Measurements from ENCODE around the gene IL20. TPM values are rescaled to one million over a fixed set of nuclear protein-coding genes. Genes with fewer than 3 reads are reported as not detected.
"Not testable (repeated sequence)": the region's sequence is repeated elsewhere in the genome, so short reads cannot be mapped to it uniquely, and the experiment has no call there.

Gene IL20
- total and polyA plus RNA-seq, 4 donors, result not detected

GRCh38 chr1:206850401-206850800 lies 15.0 kb upstream of the IL20 start:
- Histone ChIP-seq H3K4me1 (ENCODE audit: control insufficient read depth in 1 of 2, insufficient read depth in 2 of 2, low read length in 2 of 2) (no peaks in the 10 kb centered on the region), H3K36me3 (ENCODE audit: control insufficient read depth in 1 of 2, insufficient read depth in 2 of 2, low read length in 1 of 2) (no peaks in the 10 kb centered on the region), H3K27me3 (ENCODE audit: control insufficient read depth in 1 of 2, insufficient read depth in 2 of 2, low read length in 1 of 2) (no peaks in the 10 kb centered on the region), H3K9me3 (ENCODE audit: control insufficient read depth, low read length) (no peaks in the 10 kb centered on the region), H3K27ac (ENCODE audit: low read depth in 1 of 2, low read length in 2 of 2) (no peak overlapping the region), H3K4me3 (ENCODE audit: low read length in 2 of 2) (no peak overlapping the region)
- ATAC-seq (ENCODE audit: low FRiP score), result no peak
- intact Hi-C loops (cut with DNase I), result no loop called here
- WGBS, 2 donors, result 81 to 86% methylated on average over 2 of the region's 2 CpGs
- DNase-seq, result no peak

- Histone ChIP-seq H3K4me3 (ENCODE audit: low read length in 2 of 2) (no peak overlapping the region), H3K36me3 (ENCODE audit: control insufficient read depth in 1 of 2, insufficient read depth in 2 of 2, low read length in 1 of 2) (no peaks in the 10 kb centered on the region), H3K27me3 (ENCODE audit: control insufficient read depth in 1 of 2, insufficient read depth in 2 of 2, low read length in 1 of 2) (no peaks in the 10 kb centered on the region), H3K9me3 (ENCODE audit: control insufficient read depth, low read length) (no peaks in the 10 kb centered on the region), H3K27ac (ENCODE audit: low read depth in 1 of 2, low read length in 2 of 2) (no peak overlapping the region), H3K4me1 (ENCODE audit: control insufficient read depth in 1 of 2, insufficient read depth in 2 of 2, low read length in 2 of 2) (no peaks in the 10 kb centered on the region)
- no peak for ATAC-seq (ENCODE audit: low FRiP score)
- intact Hi-C loops (cut with DNase I), result no loop called here
- no peak for DNase-seq
- WGBS, 2 donors, result 70 to 73% methylated on average over 5 of the region's 5 CpGs
Observed at GRCh38 chr1:206851341-206852010, 13.9 kb upstream of the IL20 start.

- WGBS, 2 donors, result 94 to 96% methylated on average over 2 of the region's 2 CpGs
- intact Hi-C loops (cut with DNase I); H3K9me3 ChIP-seq (ENCODE audit: control insufficient read depth, low read length); H3K4me3 ChIP-seq (ENCODE audit: low read length in 2 of 2); DNase-seq; ATAC-seq (ENCODE audit: low FRiP score); H3K27ac ChIP-seq (ENCODE audit: low read depth in 1 of 2, low read length in 2 of 2); H3K36me3 ChIP-seq (ENCODE audit: control insufficient read depth in 1 of 2, insufficient read depth in 2 of 2, low read length in 1 of 2); H3K4me1 ChIP-seq (ENCODE audit: control insufficient read depth in 1 of 2, insufficient read depth in 2 of 2, low read length in 2 of 2); H3K27me3 ChIP-seq (ENCODE audit: control insufficient read depth in 1 of 2, insufficient read depth in 2 of 2, low read length in 1 of 2): not testable (repeated sequence)
Observed at GRCh38 chr1:206852662-206853061, 12.8 kb upstream of the IL20 start.

- H3K36me3 ChIP-seq (ENCODE audit: control insufficient read depth in 1 of 2, insufficient read depth in 2 of 2, low read length in 1 of 2); H3K4me1 ChIP-seq (ENCODE audit: control insufficient read depth in 1 of 2, insufficient read depth in 2 of 2, low read length in 2 of 2); ATAC-seq (ENCODE audit: low FRiP score); H3K27me3 ChIP-seq (ENCODE audit: control insufficient read depth in 1 of 2, insufficient read depth in 2 of 2, low read length in 1 of 2); H3K4me3 ChIP-seq (ENCODE audit: low read length in 2 of 2); H3K9me3 ChIP-seq (ENCODE audit: control insufficient read depth, low read length); H3K27ac ChIP-seq (ENCODE audit: low read depth in 1 of 2, low read length in 2 of 2); intact Hi-C loops (cut with DNase I); DNase-seq: not testable (repeated sequence)
Observed at GRCh38 chr1:206853696-206854095, 11.7 kb upstream of the IL20 start.

- ATAC-seq (ENCODE audit: low FRiP score), result no peak
- Histone ChIP-seq H3K36me3 (ENCODE audit: control insufficient read depth in 1 of 2, insufficient read depth in 2 of 2, low read length in 1 of 2) (no peaks in the 10 kb centered on the region), H3K9me3 (ENCODE audit: control insufficient read depth, low read length) (no peaks in the 10 kb centered on the region), H3K4me1 (ENCODE audit: control insufficient read depth in 1 of 2, insufficient read depth in 2 of 2, low read length in 2 of 2) (no peaks in the 10 kb centered on the region), H3K27me3 (ENCODE audit: control insufficient read depth in 1 of 2, insufficient read depth in 2 of 2, low read length in 1 of 2) (no peaks in the 10 kb centered on the region), H3K27ac (ENCODE audit: low read depth in 1 of 2, low read length in 2 of 2) (no peak overlapping the region), H3K4me3 (ENCODE audit: low read length in 2 of 2) (no peak overlapping the region)
- intact Hi-C loops (cut with DNase I), result no loop called here
- 69 to 71% methylated on average over 3 of the region's 3 CpGs for WGBS, 2 donors
- no peak for DNase-seq
Observed at GRCh38 chr1:206854401-206855129, 10.9 kb upstream of the IL20 start.

GRCh38 chr1:206855859-206856258 lies 9.6 kb upstream of the IL20 start:
- ATAC-seq (ENCODE audit: low FRiP score) (no peak), DNase-seq (no peak)
- intact Hi-C loops (cut with DNase I), result no loop called here
- Histone ChIP-seq H3K36me3 (ENCODE audit: control insufficient read depth in 1 of 2, insufficient read depth in 2 of 2, low read length in 1 of 2) (no peaks in the 10 kb centered on the region), H3K4me1 (ENCODE audit: control insufficient read depth in 1 of 2, insufficient read depth in 2 of 2, low read length in 2 of 2) (no peaks in the 10 kb centered on the region), H3K9me3 (ENCODE audit: control insufficient read depth, low read length) (no peaks in the 10 kb centered on the region), H3K27ac (ENCODE audit: low read depth in 1 of 2, low read length in 2 of 2) (no peak overlapping the region), H3K27me3 (ENCODE audit: control insufficient read depth in 1 of 2, insufficient read depth in 2 of 2, low read length in 1 of 2) (peaks cover 0 to 2% of the 10 kb centered on the region in 2 donors), H3K4me3 (ENCODE audit: low read length in 2 of 2) (no peak overlapping the region)
- WGBS, 2 donors, result 71 to 83% methylated on average over 2 of the region's 2 CpGs

- DNase-seq, result no peak
- H3K4me3 ChIP-seq (ENCODE audit: low read length in 2 of 2), result no peak overlapping the region
- no peaks in the 10 kb centered on the region for H3K9me3 ChIP-seq (ENCODE audit: control insufficient read depth, low read length)
- peaks cover 0 to 2% of the 10 kb centered on the region in 2 donors for H3K27me3 ChIP-seq (ENCODE audit: control insufficient read depth in 1 of 2, insufficient read depth in 2 of 2, low read length in 1 of 2)
- no peaks in the 10 kb centered on the region for H3K36me3 ChIP-seq (ENCODE audit: control insufficient read depth in 1 of 2, insufficient read depth in 2 of 2, low read length in 1 of 2)
- no peaks in the 10 kb centered on the region for H3K4me1 ChIP-seq (ENCODE audit: control insufficient read depth in 1 of 2, insufficient read depth in 2 of 2, low read length in 2 of 2)
- WGBS, 2 donors, result 84 to 90% methylated on average over 5 of the region's 5 CpGs
- intact Hi-C loops (cut with DNase I), result no loop called here
- H3K27ac ChIP-seq (ENCODE audit: low read depth in 1 of 2, low read length in 2 of 2), result no peak overlapping the region
- ATAC-seq (ENCODE audit: low FRiP score), result no peak
Observed at GRCh38 chr1:206856674-206857464, 8.6 kb upstream of the IL20 start.

GRCh38 chr1:206859082-206859521 lies 6.3 kb upstream of the IL20 start:
- Histone ChIP-seq H3K4me3 (ENCODE audit: low read length in 2 of 2) (no peak overlapping the region), H3K27me3 (ENCODE audit: control insufficient read depth in 1 of 2, insufficient read depth in 2 of 2, low read length in 1 of 2) (peaks cover 0 to 2% of the 10 kb centered on the region in 2 donors)
- WGBS, 2 donors, result 65 to 72% methylated on average over 5 of the region's 5 CpGs

More at GRCh38 chr1:206859082-206859521, 6.3 kb upstream of the IL20 start:
- intact Hi-C loops (cut with DNase I), result no loop called here
- Histone ChIP-seq H3K4me1 (ENCODE audit: control insufficient read depth in 1 of 2, insufficient read depth in 2 of 2, low read length in 2 of 2) (no peaks in the 10 kb centered on the region), H3K27ac (ENCODE audit: low read depth in 1 of 2, low read length in 2 of 2) (no peak overlapping the region), H3K36me3 (ENCODE audit: control insufficient read depth in 1 of 2, insufficient read depth in 2 of 2, low read length in 1 of 2) (no peaks in the 10 kb centered on the region), H3K9me3 (ENCODE audit: control insufficient read depth, low read length) (no peaks in the 10 kb centered on the region)
- DNase-seq (no peak), ATAC-seq (ENCODE audit: low FRiP score) (no peak)

Data from aorta (tissue), 5 donors.